HEK293T (cell line): ENCODE results near the gene EMD.

Experiments
- CTCF ChIA-PET: fragments of 350-600 bp; formaldehyde crosslinking; extraction: SDS; loops from one replicate; lab custom pipeline; 2021; ENCODE audit warnings: antibody characterized with exemption, inconsistent platforms; lab: Yijun Ruan, JAX
- POLR2A ChIA-PET: fragments of 350-600 bp; formaldehyde crosslinking; extraction: SDS; loops from one replicate; lab custom pipeline; 2020; ENCODE audit warnings: antibody characterized with exemption, inconsistent platforms; lab: Yijun Ruan, JAX
- DNase-seq: peaks from one replicate; pipeline ENCODE4 v3.0.0; 2012; ENCODE audit warnings: mixed read lengths; ENCODE audit errors: extremely low spot score
- ARNT ChIP-seq: fragments of 450-650 bp; IDR thresholded peaks from 2 replicates; pipeline ENCODE4 v1.6.1; 2017; ENCODE audit warnings: mild to moderate bottlenecking
- BHLHE40 ChIP-seq: fragments of 450-650 bp; IDR thresholded peaks from 2 replicates; pipeline ENCODE4 v1.6.1; 2016; ENCODE audit warnings: mild to moderate bottlenecking, moderate library complexity, borderline replicate concordance
- CTBP1 ChIP-seq: fragments of 450-650 bp; IDR thresholded peaks from 2 replicates; pipeline ENCODE4 v1.6.1; 2016; ENCODE audit warnings: borderline replicate concordance
- ELF4 ChIP-seq: fragments of 450-650 bp; IDR thresholded peaks from 2 replicates; pipeline ENCODE4 v1.6.1; 2017; ENCODE audit warnings: antibody characterized with exemption
- FOXA1 ChIP-seq: fragments of 450-650 bp; IDR thresholded peaks from 2 replicates; pipeline ENCODE4 v1.6.1; 2016; ENCODE audit warnings: mild to moderate bottlenecking
- FOXK2 ChIP-seq: fragments of 450-650 bp; IDR thresholded peaks from 2 replicates; pipeline ENCODE4 v1.6.1; 2016; ENCODE audit warnings: mild to moderate bottlenecking
- FOXM1 ChIP-seq: fragments of 450-650 bp; IDR thresholded peaks from 2 replicates; pipeline ENCODE4 v1.6.1; 2017; ENCODE audit warnings: mild to moderate bottlenecking, borderline replicate concordance
- HDGF ChIP-seq: fragments of 450-650 bp; IDR thresholded peaks from 2 replicates; pipeline ENCODE4 v1.6.1; 2017; ENCODE audit warnings: antibody characterized with exemption, borderline replicate concordance
- L3MBTL2 ChIP-seq: fragments of 450-650 bp; conservative IDR thresholded peaks from 2 replicates; pipeline ENCODE4 v1.6.1; 2016; ENCODE audit warnings: mild to moderate bottlenecking
- LEF1 ChIP-seq: fragments of 450-650 bp; IDR thresholded peaks from 2 replicates; pipeline ENCODE4 v1.6.1; 2017; ENCODE audit warnings: mild to moderate bottlenecking, borderline replicate concordance
- NFRKB ChIP-seq: fragments of 450-650 bp; IDR thresholded peaks from 2 replicates; pipeline ENCODE4 v1.6.1; 2016; ENCODE audit warnings: mild to moderate bottlenecking, moderate library complexity
- PKNOX1 ChIP-seq: fragments of 450-650 bp; IDR thresholded peaks from 2 replicates; pipeline ENCODE4 v1.6.1; 2016
- SP1 ChIP-seq: fragments of 450-650 bp; IDR thresholded peaks from 2 replicates; pipeline ENCODE4 v1.6.1; 2017
- SUZ12 ChIP-seq: fragments of 450-650 bp; IDR thresholded peaks from 2 replicates; pipeline ENCODE4 v1.6.1; 2016; ENCODE audit warnings: mild to moderate bottlenecking
- TARDBP ChIP-seq: fragments of 450-650 bp; IDR thresholded peaks from 2 replicates; pipeline ENCODE4 v1.6.1; 2016
- ZNF384 ChIP-seq: fragments of 450-650 bp; IDR thresholded peaks from 2 replicates; pipeline ENCODE4 v1.6.1; 2016

The EMD gene

GRCh38 chrX:154409222-154409871, 30.3 kb downstream of the EMD start, which contains the start of gene DNASE1L1:
Gene DNASE1L1, minus strand, starts transcription at chrX:154409254. Its CDS starts 3,686 bp downstream, at chrX:154405568.
- ChIA-PET CTCF (interaction anchor here (0.9 kb wide), 1 partner anchor 18 kb away, joined by 3 read pairs; no protein-coding TSS in a partner anchor), POLR2A (interaction anchor here (1.0 to 4.1 kb wide), 3 partner anchors 10 to 81 kb away, joined by 3 to 40 read pairs (median 3); partner anchors contain the start of genes RPL10 and SLC10A3)
- TF ChIP-seq LEF1 (no peak), SUZ12 (no peak), FOXM1 (no peak), L3MBTL2 (no peak), BHLHE40 (no peak), PKNOX1 (no peak), CTBP1 (no peak), HDGF (no peak), ELF4 (no peak), TARDBP (no peak), ZNF384 (no peak), NFRKB (no peak), ARNT (no peak), SP1 (no peak), FOXK2 (no peak)
- DNase-seq = no peak

GRCh38 chrX:154411981-154412340, 32.9 kb downstream of the EMD start:
- CTCF ChIA-PET = no interaction called here
- TF ChIP-seq SUZ12 (no peak), L3MBTL2 (peak; percentile 31; the same call in 1 of the 2 replicates), FOXM1 (no peak), HDGF (0 out of 2 replicates have a peak, but pooled peaks have one; percentile 50)
- DNase-seq = peak; percentile 74
- POLR2A ChIA-PET = interaction anchor here (0.6 to 2.7 kb wide), 22 partner anchors 9 to 135 kb away, joined by 3 to 14 read pairs (median 5); partner anchors contain the start of genes ATP6AP1, FAM50A, IKBKG and PLXNA3

- no peak for DNase-seq
- ChIA-PET POLR2A (interaction anchor here (0.6 to 2.7 kb wide), 22 partner anchors 8 to 135 kb away, joined by 3 to 14 read pairs (median 5); partner anchors contain the start of genes ATP6AP1, FAM50A, IKBKG and PLXNA3), CTCF (no interaction called here)
- no peak for TF ChIP-seq L3MBTL2
- no peak for TF ChIP-seq ELF4
- TF ChIP-seq FOXM1 = no peak
- no peak for TF ChIP-seq TARDBP
- no peak for TF ChIP-seq FOXK2
- no peak for TF ChIP-seq NFRKB
- TF ChIP-seq FOXA1 = no peak
- TF ChIP-seq ZNF384 = no peak
- no peak for TF ChIP-seq CTBP1
- TF ChIP-seq PKNOX1 = no peak
- TF ChIP-seq SP1 = no peak
These were observed 33.4 kb downstream of the EMD start for GRCh38 chrX:154412468-154412867.

- no peak for TF ChIP-seq SP1
- TF ChIP-seq FOXA1 = no peak
- TF ChIP-seq FOXK2 = no peak
- TF ChIP-seq PKNOX1 = no peak
- no peak for TF ChIP-seq FOXM1
- no peak for TF ChIP-seq TARDBP
- DNase-seq = no peak
- ChIA-PET POLR2A (interaction anchor here (1.6 kb wide), 1 partner anchor 8 kb away, joined by 13 read pairs; no protein-coding TSS in a partner anchor), CTCF (no interaction called here)
These were observed 34.0 kb downstream of the EMD start for GRCh38 chrX:154413142-154413541.

GRCh38 chrX:154417157-154417556, 38.1 kb downstream of the EMD start:
- TF ChIP-seq FOXM1 = no peak
- TF ChIP-seq ZNF384 = no peak
- no peak for TF ChIP-seq HDGF
- no peak for TF ChIP-seq ELF4
- no peak for TF ChIP-seq LEF1
- TF ChIP-seq TARDBP = no peak
- no peak for TF ChIP-seq L3MBTL2
- no peak for TF ChIP-seq SP1
- TF ChIP-seq ARNT = no peak
- no peak for TF ChIP-seq NFRKB
- TF ChIP-seq PKNOX1 = no peak
- no peak for TF ChIP-seq CTBP1
- ChIA-PET POLR2A (no interaction called here), CTCF (no interaction called here)
- DNase-seq = no peak

GRCh38 chrX:154419189-154419588, 40.1 kb downstream of the EMD start:
- ChIA-PET CTCF (no interaction called here), POLR2A (no interaction called here)
- DNase-seq = no peak
- TF ChIP-seq NFRKB = no peak
